ENCODE results near the gene CPXM1. TPM values are rescaled to one million over a fixed set of nuclear protein-coding genes. Genes with fewer than 3 reads are reported as not detected.
"Not testable (repeated sequence)": the region's sequence is repeated elsewhere in the genome, so short reads cannot be mapped to it uniquely, and the experiment has no call there.

CPXM1 gene
- total RNA-seq, 2 donors from 2014 or later, result 7.4 to 35.5 TPM

DNA sequence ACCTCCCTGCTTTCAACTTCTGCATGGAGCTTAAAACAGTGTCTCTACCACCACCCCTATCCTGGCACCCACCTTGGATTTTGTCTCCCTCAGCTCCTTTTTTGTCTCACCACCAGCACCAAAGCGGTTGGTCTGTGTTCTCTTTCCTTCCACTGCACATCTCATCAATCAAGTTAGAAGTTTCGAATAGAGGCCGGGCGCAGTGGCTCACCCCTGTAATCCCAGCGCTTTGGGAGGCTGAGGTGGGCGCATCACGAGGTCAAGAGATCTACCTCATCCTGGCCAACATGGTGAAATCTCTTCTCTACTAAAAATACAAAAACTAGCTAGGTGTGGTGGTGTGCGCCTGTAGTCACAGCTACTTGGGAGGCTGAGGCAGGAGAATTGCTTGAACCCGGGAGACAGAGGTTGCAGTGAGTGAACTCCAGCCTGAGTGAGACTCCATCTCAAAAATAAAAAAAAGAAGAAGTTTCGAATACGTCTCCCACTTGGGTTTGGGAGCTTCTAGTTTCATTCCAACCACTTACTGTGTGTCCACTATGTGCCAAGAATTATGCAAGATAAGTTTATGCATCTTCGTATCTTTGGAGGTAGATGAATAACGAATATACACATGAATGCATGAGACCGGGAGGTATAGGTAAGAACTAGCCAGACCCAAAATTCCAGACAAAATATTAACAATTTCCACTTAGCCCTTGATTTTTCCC lies 34.1 kb upstream of the CPXM1 start:
- TF ChIP-seq POLR2A (IDR thresholded peaks at IDR 0.05), result no peak
- TF ChIP-seq CTCF (IDR thresholded peaks at IDR 0.05), result no peak
- no peak for TF ChIP-seq POLR2AphosphoS5 (IDR thresholded peaks at IDR 0.05)
- no peaks in the 10 kb centered on the region for H3K36me3 ChIP-seq
- 97% methylated on average over 14 of the region's 14 CpGs for WGBS
- no peaks in the 10 kb centered on the region for H3K4me1 ChIP-seq (replicated peaks)
- no peak for DNase-seq (ENCODE audit: low spot score)
- H3K9me3 ChIP-seq, result no peaks in the 10 kb centered on the region
- H3K27ac ChIP-seq, result no peak overlapping the region
- intact Hi-C loops (cut with DNase I), result no loop called here
- no peak overlapping the region for H3K4me3 ChIP-seq
- H3K27me3 ChIP-seq (replicated peaks; ENCODE audit: insufficient read depth), result no peaks in the 10 kb centered on the region

GRCh38 chr20:2833761-2834160 lies 33.3 kb upstream of the CPXM1 start:
- WGBS, result 88% methylated on average over 1 of the region's 1 CpG
- Histone ChIP-seq H3K4me3 (no peak overlapping the region), H3K27me3 (replicated peaks; ENCODE audit: insufficient read depth) (no peaks in the 10 kb centered on the region), H3K36me3 (no peaks in the 10 kb centered on the region), H3K4me1 (replicated peaks) (no peaks in the 10 kb centered on the region), H3K9me3 (no peaks in the 10 kb centered on the region), H3K27ac (no peak overlapping the region)
- TF ChIP-seq POLR2A (IDR thresholded peaks at IDR 0.05) (no peak), CTCF (IDR thresholded peaks at IDR 0.05) (no peak), POLR2AphosphoS5 (IDR thresholded peaks at IDR 0.05) (no peak)
- intact Hi-C loops (cut with DNase I), result no loop called here
- DNase-seq (ENCODE audit: low spot score), result no peak

GRCh38 chr20:2831206-2831605 lies 30.8 kb upstream of the CPXM1 start:
- WGBS, result 66% methylated on average over 7 of the region's 7 CpGs
- intact Hi-C loops (cut with DNase I), result not testable (repeated sequence)

GRCh38 chr20:2829376-2829775 lies 28.9 kb upstream of the CPXM1 start:
- H3K9me3 ChIP-seq, result no peaks in the 10 kb centered on the region
- no peaks in the 10 kb centered on the region for H3K27me3 ChIP-seq (replicated peaks; ENCODE audit: insufficient read depth)
- DNase-seq (ENCODE audit: low spot score), result no peak
- WGBS, result 66% methylated on average over 6 of the region's 6 CpGs
- TF ChIP-seq POLR2AphosphoS5 (IDR thresholded peaks at IDR 0.05) (no peak), CTCF (IDR thresholded peaks at IDR 0.05) (no peak), POLR2A (IDR thresholded peaks at IDR 0.05) (no peak)
- no peaks in the 10 kb centered on the region for H3K4me1 ChIP-seq (replicated peaks)
- H3K27ac ChIP-seq, result no peak overlapping the region
- no peaks in the 10 kb centered on the region for H3K36me3 ChIP-seq
- H3K4me3 ChIP-seq, result no peak overlapping the region
- intact Hi-C loops (cut with DNase I), result no loop called here

More at GRCh38 chr20:2831206-2831605, 30.8 kb upstream of the CPXM1 start:
- not testable (repeated sequence) for DNase-seq (ENCODE audit: low spot score); H3K27ac ChIP-seq; H3K27me3 ChIP-seq (replicated peaks; ENCODE audit: insufficient read depth); H3K4me1 ChIP-seq (replicated peaks); H3K36me3 ChIP-seq; H3K4me3 ChIP-seq; H3K9me3 ChIP-seq

DNA sequence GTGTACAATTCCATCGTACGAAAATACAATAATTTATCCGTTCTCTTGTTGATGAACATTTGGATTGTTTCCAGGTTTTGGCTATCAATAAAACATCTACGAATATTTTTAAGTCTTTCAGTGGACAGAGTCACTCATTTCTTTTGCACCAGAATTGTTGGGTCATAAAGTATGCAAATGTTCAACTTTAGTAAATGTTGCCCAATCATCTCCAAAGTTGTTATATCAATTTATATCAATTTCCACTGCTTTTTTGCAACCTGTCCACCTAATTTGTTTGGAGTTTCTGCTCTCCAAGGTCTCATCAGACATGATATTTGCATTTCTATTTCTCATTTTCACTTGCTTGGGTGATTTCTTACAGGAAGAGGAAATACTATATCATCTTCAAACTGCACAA lies 26.2 kb upstream of the CPXM1 start:
- DNase-seq (ENCODE audit: low spot score), result no peak
- WGBS, result 58% methylated on average over 4 of the region's 4 CpGs
- intact Hi-C loops (cut with DNase I), result no loop called here
- Histone ChIP-seq H3K27me3 (replicated peaks; ENCODE audit: insufficient read depth) (no peaks in the 10 kb centered on the region), H3K4me3 (no peak overlapping the region), H3K36me3 (no peaks in the 10 kb centered on the region), H3K27ac (no peak overlapping the region), H3K4me1 (replicated peaks) (no peaks in the 10 kb centered on the region), H3K9me3 (no peaks in the 10 kb centered on the region)
- TF ChIP-seq POLR2AphosphoS5 (IDR thresholded peaks at IDR 0.05), result no peak
- TF ChIP-seq POLR2A (IDR thresholded peaks at IDR 0.05), result no peak
- no peak for TF ChIP-seq CTCF (IDR thresholded peaks at IDR 0.05)

Measured in prostate gland (tissue), 2 donors.